Fibroblast of skin of left quadriceps (primary cell): ENCODE results near the gene GPATCH2.
"Not testable (repeated sequence)": the region's sequence is repeated elsewhere in the genome, so short reads cannot be mapped to it uniquely, and the experiment has no call there.

Experiments used
- DNase-seq, 2 experiments: peaks; one replicate each; pipeline ENCODE4 v3.0.0-alpha.2; 2013; ENCODE audit warnings: low read depth in 2 of 2

The GPATCH2 gene

GRCh38 chr1:217443845-217444244, 187.0 kb downstream of the GPATCH2 start:
- no peak for DNase-seq

- no peak for DNase-seq
Observed at GRCh38 chr1:217437376-217437775, 193.5 kb downstream of the GPATCH2 start.

- DNase-seq = no peak
Observed at GRCh38 chr1:217435204-217435603, 195.7 kb downstream of the GPATCH2 start.

- DNase-seq = no peak
Observed at GRCh38 chr1:217433664-217434063, 197.2 kb downstream of the GPATCH2 start.

GRCh38 chr1:217432339-217432738, 198.6 kb downstream of the GPATCH2 start:
- DNase-seq = no peak

- no peak for DNase-seq
Observed at GRCh38 chr1:217431395-217431794, 199.5 kb downstream of the GPATCH2 start.

- DNase-seq = peak; percentile 19 to 20
Observed at GRCh38 chr1:217425422-217425821, 205.5 kb downstream of the GPATCH2 start.

- no peak for DNase-seq
Observed at GRCh38 chr1:217419194-217419551, 211.7 kb downstream of the GPATCH2 start.

GRCh38 chr1:217418269-217419193, 212.4 kb downstream of the GPATCH2 start:
- DNase-seq = no peak

GRCh38 chr1:217417363-217417762, 213.5 kb downstream of the GPATCH2 start:
- no peak for DNase-seq

GRCh38 chr1:217407534-217408001, 223.3 kb downstream of the GPATCH2 start:
- no peak for DNase-seq

- DNase-seq = no peak
Observed at GRCh38 chr1:217403026-217403720, 227.7 kb downstream of the GPATCH2 start.

- DNase-seq = no peak
Observed at GRCh38 chr1:217402301-217402700, 228.6 kb downstream of the GPATCH2 start.

GRCh38 chr1:217393896-217394295, 237.0 kb downstream of the GPATCH2 start:
- no peak for DNase-seq

GRCh38 chr1:217392441-217392840, 238.4 kb downstream of the GPATCH2 start:
- no peak for DNase-seq

- no peak for DNase-seq
Observed at GRCh38 chr1:217389895-217390294, 241.0 kb downstream of the GPATCH2 start.

- DNase-seq = no peak
Observed at GRCh38 chr1:217388522-217389065, 242.3 kb downstream of the GPATCH2 start.

GRCh38 chr1:217381773-217382172, 249.1 kb downstream of the GPATCH2 start:
- not testable (repeated sequence) for DNase-seq

GRCh38 chr1:217379804-217380203, 251.1 kb downstream of the GPATCH2 start:
- DNase-seq = not testable (repeated sequence)

GRCh38 chr1:217379336-217379735, 251.6 kb downstream of the GPATCH2 start:
- DNase-seq = no peak
